GM18870 (cell line): ENCODE measurements around the gene C11orf87.

ENCODE experiments used
- ATAC-seq: cut with Tn5 transposase; IDR thresholded peaks from one replicate; pipeline ENCODE4 v1.9.1; 2021; ENCODE audit warnings: moderate library complexity; ENCODE audit not compliant: unreplicated experiment

Gene C11orf87

DNA sequence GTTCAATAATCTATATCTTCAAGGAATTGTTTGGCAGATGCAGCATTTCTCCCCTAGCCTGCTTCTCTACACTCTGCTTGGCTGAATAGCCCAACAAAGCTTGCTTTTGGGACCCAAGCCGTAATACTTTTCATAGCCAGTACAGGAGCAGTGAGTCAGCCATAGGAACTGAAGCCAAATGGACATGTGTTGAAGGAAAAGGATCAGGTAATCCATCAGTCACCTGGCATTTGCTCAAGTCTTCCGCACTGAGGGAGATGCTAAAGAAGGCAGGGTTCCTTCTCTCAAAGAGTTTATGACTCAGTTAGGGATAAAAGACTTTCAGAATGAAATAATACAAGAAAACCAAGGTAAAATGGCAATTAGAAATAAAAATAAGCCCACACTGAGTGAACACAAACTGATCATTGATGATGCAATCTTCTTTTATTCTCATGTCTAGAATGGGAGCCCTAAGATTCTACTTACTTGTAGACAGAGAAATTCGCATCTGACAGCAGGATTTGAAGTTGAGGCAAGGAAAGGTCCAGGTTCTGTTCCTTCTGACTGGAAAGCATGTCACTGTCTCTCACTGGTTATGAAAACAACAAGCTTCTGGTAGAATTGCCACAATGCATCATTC is 13.2 kb downstream of the C11orf87 start:
- ATAC-seq: no peak

DNA sequence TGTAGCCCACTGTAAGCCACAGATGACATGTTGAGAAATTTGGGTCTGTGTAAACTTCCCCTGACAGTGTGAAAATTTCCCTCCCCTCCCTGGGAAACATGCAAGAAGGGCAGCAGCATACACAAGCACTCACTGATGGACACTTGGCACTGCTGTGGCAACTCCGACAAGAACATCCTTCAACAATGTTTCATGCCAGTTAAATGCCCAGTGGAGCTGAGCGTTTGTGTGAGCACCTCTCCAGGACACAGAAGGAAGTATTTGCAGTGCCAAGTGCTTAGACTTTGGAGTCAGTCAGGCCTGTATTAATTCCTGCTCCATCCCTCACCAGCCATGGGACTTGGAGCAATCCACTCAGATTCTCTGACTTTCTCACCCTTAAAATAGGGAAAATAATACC is 17.7 kb downstream of the C11orf87 start:
- ATAC-seq: no peak

DNA sequence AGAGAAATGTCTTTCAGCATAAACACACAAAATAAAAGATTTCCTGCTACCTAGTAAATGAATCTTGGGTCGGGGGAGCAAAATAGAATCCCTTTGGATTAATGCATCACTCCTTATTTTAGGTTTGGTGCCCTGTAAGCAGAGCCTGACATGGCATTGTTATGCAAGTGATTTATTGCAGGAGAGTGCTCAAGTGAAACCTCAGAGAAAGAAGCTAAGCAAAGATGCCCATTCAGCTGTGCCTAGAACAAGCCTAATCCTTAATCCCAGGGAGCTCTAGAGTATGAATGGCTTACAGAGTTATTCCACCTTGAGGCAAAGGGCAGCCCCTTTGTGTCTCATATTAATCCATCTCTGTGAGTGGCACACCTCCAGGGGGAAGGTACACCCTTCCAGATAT is 21.1 kb downstream of the C11orf87 start:
- ATAC-seq: no peak

DNA sequence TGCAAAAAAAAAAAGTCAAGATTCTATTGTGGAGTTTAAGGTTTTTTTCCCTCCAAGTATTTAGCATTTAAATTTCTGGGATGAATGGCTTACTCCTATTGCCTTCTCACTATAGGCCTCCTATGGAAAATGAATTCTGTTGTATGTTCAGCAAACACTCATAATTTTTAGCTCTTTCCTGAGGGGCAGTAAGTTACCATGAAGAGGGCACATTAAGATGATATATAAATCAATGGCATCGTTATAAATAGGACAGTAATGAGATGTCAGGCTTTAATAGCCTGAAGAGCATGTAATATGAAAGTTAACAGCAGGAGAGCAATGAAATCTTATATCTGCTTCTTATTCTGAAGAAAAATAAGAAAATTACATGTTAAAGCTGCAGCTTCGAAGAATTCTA is 32.9 kb downstream of the C11orf87 start:
- ATAC-seq: no peak
